ENCODE measurements around the gene ANXA6.

ANXA6 gene

DNA sequence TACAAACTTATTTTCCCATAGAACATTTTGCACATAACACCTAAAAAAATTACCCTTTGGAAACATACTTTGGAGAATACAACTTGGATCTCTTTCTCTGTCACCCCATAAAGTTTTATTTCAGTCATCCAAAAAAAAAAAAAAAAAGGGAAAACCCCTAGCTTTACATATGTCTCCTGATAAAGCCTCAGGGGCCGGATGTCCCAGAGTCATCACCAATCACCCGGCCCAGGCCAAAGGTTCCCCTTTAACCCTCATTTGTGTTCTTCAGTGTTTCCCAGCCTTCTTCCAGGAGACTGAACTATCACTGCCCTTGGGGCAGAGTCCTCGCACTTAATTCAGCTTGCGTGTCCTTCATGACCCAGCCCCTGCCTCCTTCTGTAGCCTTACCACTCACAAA lies 28.8 kb downstream of the ANXA6 start:
- POLR2A ChIA-PET: interaction anchor here (0.5 kb wide), 1 partner anchor 124 kb away, joined by 3 read pairs; no protein-coding TSS in a partner anchor
- no peaks in the 10 kb centered on the region for H3K4me1 ChIP-seq (ENCODE audit: control insufficient read depth, insufficient read depth, low read length)
- no peak overlapping the region for H3K4me3 ChIP-seq (ENCODE audit: low read depth, low read length)
- no peak overlapping the region for H3K27ac ChIP-seq (ENCODE audit: extremely low read depth, low read depth, low read length)
- TF ChIP-seq ZNF157 (tag by site-specific recombination; IDR thresholded peaks at IDR 0.05): no peak
- no peak for TF ChIP-seq ZNF335 (tag by site-specific recombination; conservative IDR thresholded peaks at IDR 0.05)
- TF ChIP-seq TCF7L2 (IDR thresholded peaks at IDR 0.05; ENCODE audit: borderline replicate concordance, low read depth, low read length): no peak
- no peak for TF ChIP-seq ZNF670 (tag by site-specific recombination; IDR thresholded peaks at IDR 0.05; ENCODE audit: low read depth)
- CTCF ChIA-PET: interaction anchor here (0.5 to 11.0 kb wide), 7 partner anchors 13 to 276 kb away, joined by 3 to 278 read pairs (median 5); no protein-coding TSS in a partner anchor
- no peaks in the 10 kb centered on the region for H3K9me3 ChIP-seq (ENCODE audit: control insufficient read depth, insufficient read depth, low read depth, low read length)
- H3K36me3 ChIP-seq (ENCODE audit: control insufficient read depth in 2 of 2, insufficient read depth in 1 of 2, low read length in 2 of 2): peaks cover 20 to 94% of the 10 kb centered on the region in 2 experiments

DNA sequence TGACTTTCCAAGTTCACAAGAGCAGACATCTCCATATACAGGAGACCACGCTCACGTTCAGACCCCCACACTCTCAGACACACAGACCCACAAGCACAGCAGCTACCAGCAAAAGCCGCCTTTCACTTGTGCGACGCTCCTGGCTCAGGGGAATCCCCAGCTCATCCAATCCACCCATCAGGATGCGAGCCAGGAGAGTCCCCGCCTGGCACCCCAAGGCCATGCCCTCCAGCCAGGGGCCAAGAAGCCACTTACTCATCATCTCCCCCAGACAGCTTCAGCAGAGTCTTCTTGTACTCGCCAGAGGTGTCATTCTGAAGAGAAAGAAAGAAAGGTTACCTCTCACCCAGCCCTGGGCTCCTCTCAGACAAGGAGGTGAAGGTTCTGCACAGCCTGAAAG lies 29.7 kb downstream of the ANXA6 start:
- H3K9me3 ChIP-seq (ENCODE audit: control insufficient read depth, insufficient read depth, low read depth, low read length): no peaks in the 10 kb centered on the region
- ChIA-PET CTCF (interaction anchor here (2.0 to 11.0 kb wide), 3 partner anchors 16 to 37 kb away, joined by 7 to 278 read pairs (median 43); no protein-coding TSS in a partner anchor), POLR2A (no interaction called here)
- TF ChIP-seq TRIM28 (IDR thresholded peaks at IDR 0.05; ENCODE audit: borderline replicate concordance, low read length) (no peak), PRDM1 (tag by site-specific recombination; IDR thresholded peaks at IDR 0.05) (no peak), ZNF514 (tag by site-specific recombination; IDR thresholded peaks at IDR 0.05) (no peak), ZNF521 (tag by site-specific recombination; IDR thresholded peaks at IDR 0.05) (no peak), ZNF561 (tag by site-specific recombination; IDR thresholded peaks at IDR 0.05; ENCODE audit: borderline replicate concordance) (no peak), SCRT2 (tag by site-specific recombination; IDR thresholded peaks at IDR 0.05) (no peak), ZNF510 (tag by site-specific recombination; IDR thresholded peaks at IDR 0.05; ENCODE audit: insufficient replicate concordance) (no peak), OSR2 (tag by site-specific recombination; IDR thresholded peaks at IDR 0.05) (no peak), ZNF214 (tag by site-specific recombination; IDR thresholded peaks at IDR 0.05; ENCODE audit: borderline replicate concordance) (no peak), ZNF585B (tag by site-specific recombination; IDR thresholded peaks at IDR 0.05) (no peak), ZNF549 (tag by site-specific recombination; IDR thresholded peaks at IDR 0.05) (no peak), ZNF138 (tag by site-specific recombination; IDR thresholded peaks at IDR 0.05; ENCODE audit: borderline replicate concordance) (no peak), ZSCAN16 (tag by site-specific recombination; IDR thresholded peaks at IDR 0.05) (no peak)
- TF ChIP-seq, protein P1, sequence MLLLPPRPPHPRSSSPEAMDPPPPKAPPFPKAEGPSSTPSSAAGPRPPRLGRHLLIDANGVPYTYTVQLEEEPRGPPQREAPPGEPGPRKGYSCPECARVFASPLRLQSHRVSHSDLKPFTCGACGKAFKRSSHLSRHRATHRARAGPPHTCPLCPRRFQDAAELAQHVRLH (tag by site-specific recombination; IDR thresholded peaks at IDR 0.05): no peak
- TF ChIP-seq, protein P2, sequence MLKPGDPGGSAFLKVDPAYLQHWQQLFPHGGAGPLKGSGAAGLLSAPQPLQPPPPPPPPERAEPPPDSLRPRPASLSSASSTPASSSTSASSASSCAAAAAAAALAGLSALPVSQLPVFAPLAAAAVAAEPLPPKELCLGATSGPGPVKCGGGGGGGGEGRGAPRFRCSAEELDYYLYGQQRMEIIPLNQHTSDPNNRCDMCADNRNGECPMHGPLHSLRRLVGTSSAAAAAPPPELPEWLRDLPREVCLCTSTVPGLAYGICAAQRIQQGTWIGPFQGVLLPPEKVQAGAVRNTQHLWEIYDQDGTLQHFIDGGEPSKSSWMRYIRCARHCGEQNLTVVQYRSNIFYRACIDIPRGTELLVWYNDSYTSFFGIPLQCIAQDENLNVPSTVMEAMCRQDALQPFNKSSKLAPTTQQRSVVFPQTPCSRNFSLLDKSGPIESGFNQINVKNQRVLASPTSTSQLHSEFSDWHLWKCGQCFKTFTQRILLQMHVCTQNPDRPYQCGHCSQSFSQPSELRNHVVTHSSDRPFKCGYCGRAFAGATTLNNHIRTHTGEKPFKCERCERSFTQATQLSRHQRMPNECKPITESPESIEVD (tag by site-specific recombination; IDR thresholded peaks at IDR 0.05): no peak
- TF ChIP-seq, protein P3, sequence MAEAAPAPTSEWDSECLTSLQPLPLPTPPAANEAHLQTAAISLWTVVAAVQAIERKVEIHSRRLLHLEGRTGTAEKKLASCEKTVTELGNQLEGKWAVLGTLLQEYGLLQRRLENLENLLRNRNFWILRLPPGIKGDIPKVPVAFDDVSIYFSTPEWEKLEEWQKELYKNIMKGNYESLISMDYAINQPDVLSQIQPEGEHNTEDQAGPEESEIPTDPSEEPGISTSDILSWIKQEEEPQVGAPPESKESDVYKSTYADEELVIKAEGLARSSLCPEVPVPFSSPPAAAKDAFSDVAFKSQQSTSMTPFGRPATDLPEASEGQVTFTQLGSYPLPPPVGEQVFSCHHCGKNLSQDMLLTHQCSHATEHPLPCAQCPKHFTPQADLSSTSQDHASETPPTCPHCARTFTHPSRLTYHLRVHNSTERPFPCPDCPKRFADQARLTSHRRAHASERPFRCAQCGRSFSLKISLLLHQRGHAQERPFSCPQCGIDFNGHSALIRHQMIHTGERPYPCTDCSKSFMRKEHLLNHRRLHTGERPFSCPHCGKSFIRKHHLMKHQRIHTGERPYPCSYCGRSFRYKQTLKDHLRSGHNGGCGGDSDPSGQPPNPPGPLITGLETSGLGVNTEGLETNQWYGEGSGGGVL (tag by site-specific recombination; IDR thresholded peaks at IDR 0.05): no peak
- TF ChIP-seq, protein P4, sequence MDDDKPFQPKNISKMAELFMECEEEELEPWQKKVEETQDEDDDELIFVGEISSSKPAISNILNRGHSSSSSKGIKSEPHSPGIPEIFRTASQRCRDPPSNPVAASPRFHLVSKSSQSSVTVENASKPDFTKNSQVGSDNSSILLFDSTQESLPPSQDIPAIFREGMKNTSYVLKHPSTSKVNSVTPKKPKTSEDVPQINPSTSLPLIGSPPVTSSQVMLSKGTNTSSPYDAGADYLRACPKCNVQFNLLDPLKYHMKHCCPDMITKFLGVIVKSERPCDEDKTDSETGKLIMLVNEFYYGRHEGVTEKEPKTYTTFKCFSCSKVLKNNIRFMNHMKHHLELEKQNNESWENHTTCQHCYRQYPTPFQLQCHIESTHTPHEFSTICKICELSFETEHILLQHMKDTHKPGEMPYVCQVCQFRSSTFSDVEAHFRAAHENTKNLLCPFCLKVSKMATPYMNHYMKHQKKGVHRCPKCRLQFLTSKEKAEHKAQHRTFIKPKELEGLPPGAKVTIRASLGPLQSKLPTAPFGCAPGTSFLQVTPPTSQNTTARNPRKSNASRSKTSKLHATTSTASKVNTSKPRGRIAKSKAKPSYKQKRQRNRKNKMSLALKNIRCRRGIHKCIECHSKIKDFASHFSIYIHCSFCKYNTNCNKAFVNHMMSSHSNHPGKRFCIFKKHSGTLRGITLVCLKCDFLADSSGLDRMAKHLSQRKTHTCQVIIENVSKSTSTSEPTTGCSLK (tag by site-specific recombination; IDR thresholded peaks at IDR 0.05): no peak
- TF ChIP-seq, protein P5, sequence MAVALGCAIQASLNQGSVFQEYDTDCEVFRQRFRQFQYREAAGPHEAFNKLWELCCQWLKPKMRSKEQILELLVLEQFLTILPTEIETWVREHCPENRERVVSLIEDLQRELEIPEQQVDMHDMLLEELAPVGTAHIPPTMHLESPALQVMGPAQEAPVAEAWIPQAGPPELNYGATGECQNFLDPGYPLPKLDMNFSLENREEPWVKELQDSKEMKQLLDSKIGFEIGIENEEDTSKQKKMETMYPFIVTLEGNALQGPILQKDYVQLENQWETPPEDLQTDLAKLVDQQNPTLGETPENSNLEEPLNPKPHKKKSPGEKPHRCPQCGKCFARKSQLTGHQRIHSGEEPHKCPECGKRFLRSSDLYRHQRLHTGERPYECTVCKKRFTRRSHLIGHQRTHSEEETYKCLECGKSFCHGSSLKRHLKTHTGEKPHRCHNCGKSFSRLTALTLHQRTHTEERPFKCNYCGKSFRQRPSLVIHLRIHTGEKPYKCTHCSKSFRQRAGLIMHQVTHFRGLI (tag by site-specific recombination; IDR thresholded peaks at IDR 0.05): no peak
- H3K4me3 ChIP-seq (ENCODE audit: low read depth, low read length): no peak overlapping the region
- H3K27ac ChIP-seq (ENCODE audit: extremely low read depth, low read depth, low read length): no peak overlapping the region
- H3K36me3 ChIP-seq (ENCODE audit: control insufficient read depth in 2 of 2, insufficient read depth in 1 of 2, low read length in 2 of 2): peaks cover 15 to 94% of the 10 kb centered on the region in 2 experiments; a peak in 2 of 3 replicates
- no peaks in the 10 kb centered on the region for H3K4me1 ChIP-seq (ENCODE audit: control insufficient read depth, insufficient read depth, low read length)

All from HEK293 (cell line).